ENCODE measurements around the gene TRABD2B.

- TF ChIP-seq PATZ1 (tag by site-specific recombination; IDR thresholded peaks at IDR 0.05) (no peak), MEIS1 (CRISPR knock-in tag; IDR thresholded peaks at IDR 0.05; ENCODE audit: borderline replicate concordance) (no peak), CTCF (tag by site-specific recombination; IDR thresholded peaks at IDR 0.05) (no peak), ZNF580 (tag by site-specific recombination; IDR thresholded peaks at IDR 0.05) (no peak), ZBTB8A (tag by site-specific recombination; IDR thresholded peaks at IDR 0.05) (no peak), YY1 (tag by site-specific recombination; IDR thresholded peaks at IDR 0.05) (no peak), ZNF10 (tag by site-specific recombination; IDR thresholded peaks at IDR 0.05) (no peak), ZNF747 (tag by site-specific recombination; IDR thresholded peaks at IDR 0.05) (no peak), ZNF48 (tag by site-specific recombination; IDR thresholded peaks at IDR 0.05) (no peak), ZBTB11 (tag by site-specific recombination; conservative IDR thresholded peaks at IDR 0.05; ENCODE audit: low read depth) (no peak)
Observed at GRCh38 chr1:47984175-47984789, 12.9 kb downstream of the TRABD2B start.
